Measurements from ENCODE around the gene SIRT5.
A peak's percentile ranks its signal among the peaks of the same experiment; 100 is the strongest.

The SIRT5 gene

DNA sequence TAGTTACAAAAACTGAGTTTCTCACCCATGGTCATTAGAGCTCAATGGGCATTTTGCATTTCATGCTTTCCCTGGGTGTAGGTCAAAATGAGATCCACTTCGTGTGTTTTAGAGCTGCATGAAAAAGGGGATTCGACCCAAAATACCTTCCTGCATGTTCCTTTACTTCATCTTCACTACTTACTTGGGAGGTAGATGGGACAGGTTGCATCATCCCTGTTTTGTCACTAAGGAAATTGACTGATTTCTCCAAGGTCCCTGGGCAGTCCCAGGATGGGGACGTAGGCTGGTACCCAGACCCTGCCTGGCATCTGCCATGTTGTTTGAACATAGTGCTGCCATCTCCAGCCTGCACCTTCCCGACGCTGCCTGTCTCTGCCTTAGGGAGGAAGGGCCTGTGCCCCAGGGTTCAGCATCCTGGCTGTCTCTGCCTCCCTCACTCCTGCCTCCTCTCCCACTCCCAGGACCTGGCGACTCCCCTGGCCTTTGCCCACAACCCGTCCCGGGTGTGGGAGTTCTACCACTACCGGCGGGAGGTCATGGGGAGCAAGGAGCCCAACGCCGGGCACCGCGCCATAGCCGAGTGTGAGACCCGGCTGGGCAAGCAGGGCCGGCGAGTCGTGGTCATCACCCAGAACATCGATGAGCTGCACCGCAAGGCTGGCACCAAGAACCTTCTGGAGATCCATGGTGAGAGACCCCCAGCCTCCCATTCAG lies 17.0 kb downstream of the SIRT5 start:
- no peak for DNase-seq

DNA sequence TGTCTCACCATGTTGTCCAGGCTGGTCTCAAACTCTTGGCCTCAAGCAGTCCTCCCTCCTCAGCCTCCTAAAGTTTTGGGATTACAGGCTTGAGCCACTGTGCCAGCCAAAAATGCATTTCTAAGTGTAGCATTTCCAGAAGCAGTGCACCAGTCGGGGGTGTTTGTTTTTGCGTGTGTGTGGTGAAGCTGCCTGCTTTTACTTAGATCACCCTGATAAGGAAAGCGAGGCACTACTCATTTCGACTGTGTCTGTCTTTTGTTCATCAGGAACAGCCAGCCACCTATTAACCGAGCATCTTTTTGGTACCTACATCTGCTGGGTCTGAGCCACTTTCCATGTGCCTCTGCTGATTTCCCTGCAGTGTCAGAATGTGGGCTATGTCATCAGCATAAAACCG lies 18.7 kb downstream of the SIRT5 start:
- DNase-seq = no peak

DNA sequence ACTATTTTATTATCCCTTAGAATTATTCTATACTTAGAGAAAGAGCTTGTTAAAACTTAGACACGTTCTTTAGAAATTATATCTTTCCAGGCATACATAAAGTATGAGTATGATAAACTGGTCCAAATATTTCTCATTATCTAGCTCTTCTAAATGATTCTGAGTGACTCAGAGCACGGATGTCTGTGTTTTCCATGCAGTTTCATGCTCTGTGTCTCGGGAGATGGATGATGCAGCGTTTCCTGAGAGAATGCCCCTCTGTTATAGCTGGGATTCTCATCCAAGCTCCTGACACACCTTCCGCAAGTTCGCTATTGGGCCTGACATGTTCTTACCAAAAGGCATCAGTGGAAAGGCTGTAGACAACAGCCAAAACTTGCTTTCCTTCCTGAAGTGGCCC lies 19.3 kb downstream of the SIRT5 start:
- no peak for DNase-seq

DNA sequence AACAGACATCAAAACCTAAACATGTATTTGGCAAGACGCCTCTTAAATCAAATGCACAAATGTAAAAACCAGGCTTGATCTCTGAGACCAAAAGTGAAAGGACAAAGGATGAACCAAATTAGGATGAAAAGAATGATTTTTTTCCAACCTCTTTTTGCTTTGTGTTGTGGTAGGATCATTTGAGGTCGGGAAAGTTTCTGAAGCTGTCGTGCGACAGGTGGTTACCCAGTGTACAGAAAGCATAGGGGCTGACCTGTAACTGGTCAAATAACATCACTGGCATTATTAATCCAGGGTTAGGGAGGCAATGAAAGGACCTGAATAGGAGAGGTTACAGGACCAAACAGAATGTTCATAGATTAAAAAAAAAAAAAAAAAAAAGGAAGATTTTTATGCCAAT lies 22.7 kb downstream of the SIRT5 start:
- DNase-seq = no peak

DNA sequence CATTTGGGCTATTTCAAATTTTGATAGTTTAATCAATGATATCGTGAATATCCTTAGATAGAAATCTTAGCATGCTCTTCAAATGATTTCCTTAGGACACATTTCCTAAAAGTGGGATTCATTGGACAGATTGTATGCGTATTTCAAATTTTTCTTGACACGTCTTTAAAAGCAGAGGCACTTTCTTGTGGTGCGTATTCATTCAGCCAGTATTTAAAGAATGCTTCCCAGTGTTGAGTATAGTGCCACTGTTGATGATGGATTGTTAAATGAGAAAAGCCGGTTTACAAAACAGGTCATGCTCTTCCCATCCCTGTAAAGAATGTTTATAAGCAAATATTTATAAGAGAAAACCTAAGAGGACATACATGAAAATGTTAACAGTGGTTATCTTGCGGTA lies 25.6 kb downstream of the SIRT5 start:
- no peak for DNase-seq

DNA sequence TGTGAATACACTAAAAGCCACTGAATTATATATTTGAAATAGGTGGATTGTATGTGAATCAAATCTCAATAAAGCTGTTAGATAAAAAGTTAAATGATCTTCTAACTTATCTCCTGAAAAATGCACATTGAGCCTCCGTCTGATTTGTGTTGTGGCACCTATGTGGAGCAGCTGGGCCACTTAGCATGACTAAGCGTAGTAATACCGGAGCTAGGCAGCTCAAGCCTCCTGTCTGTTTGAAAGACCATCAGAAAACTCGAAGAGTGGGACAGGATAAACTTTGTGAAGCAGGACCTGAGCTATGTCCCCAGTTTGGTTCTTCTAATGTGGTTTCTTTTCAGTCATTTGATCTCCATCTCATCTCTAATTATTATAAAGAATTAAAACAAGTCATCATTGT lies 29.7 kb downstream of the SIRT5 start:
- DNase-seq = no peak

DNA sequence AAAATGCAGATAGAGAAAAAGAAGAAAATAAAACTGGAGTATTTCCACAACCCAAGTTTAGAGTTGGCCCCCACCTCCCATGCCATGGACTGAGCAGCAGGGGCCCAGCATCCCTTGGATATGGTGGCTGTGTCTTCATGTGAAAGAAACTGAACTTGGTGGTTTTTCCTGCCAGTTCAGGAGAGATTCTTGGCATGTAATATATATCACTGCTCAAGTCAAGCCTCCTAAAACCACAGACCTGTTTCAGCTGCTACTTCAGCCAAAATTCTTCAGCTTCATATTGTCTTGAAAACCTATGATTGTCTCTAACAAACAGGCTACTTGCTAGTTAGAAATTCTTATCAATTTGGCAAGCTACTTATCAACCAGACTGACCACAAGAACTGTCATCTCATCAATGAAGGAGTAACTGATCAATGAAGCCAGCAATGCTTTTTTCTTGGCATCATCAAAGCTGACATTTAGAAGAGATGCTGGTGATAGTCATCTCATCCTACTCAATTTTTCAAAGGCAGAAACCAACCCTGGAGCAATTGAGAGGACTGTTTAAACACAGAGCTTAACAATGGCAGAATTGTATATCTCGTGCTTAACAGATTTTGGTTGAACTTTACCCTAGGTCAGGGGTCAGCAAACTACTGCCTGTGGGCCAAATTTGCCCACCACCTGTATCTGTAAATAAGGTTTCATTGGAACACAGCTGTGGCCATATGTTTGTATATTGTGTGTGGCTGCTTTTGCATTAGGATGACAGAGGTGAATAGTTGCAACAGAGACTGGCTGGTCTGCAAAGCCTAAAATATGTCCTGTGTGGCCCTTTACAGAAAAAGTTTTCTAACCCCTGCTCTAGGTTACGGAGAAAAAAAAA lies 30.4 kb downstream of the SIRT5 start:
- DNase-seq = no peak

DNA sequence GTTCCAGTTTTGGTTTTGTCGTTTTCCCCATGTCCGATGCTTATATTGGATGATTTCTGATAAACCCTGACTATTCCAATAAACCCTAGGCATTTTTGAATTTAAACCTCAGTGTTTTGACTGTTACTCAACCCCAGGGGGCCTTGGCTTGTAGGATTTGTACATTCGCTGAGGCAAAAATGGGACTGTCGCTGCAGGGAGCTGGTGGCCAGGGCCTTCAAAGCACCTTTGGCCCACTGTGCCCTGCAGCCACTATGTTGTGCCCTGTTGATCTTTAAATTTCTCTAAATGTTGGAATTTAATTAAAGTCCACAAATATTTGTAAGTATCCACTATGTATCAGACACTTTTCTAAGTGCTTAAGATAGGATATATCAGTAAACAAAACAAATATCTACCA lies 31.2 kb downstream of the SIRT5 start:
- DNase-seq = no peak

DNA sequence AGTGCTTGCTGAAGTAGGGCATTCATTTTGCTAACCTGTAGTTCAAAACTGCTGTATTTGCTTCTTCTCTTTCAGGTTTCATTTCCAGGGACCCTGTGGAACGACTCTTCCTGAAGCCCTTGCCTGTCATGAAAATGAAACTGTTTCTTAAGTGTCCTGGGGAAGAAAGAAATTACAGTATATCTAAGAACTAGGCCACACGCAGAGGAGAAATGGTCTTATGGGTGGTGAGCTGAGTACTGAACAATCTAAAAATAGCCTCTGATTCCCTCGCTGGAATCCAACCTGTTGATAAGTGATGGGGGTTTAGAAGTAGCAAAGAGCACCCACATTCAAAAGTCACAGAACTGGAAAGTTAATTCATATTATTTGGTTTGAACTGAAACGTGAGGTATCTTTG lies 37.3 kb downstream of the SIRT5 start:
- DNase-seq = no peak

DNA sequence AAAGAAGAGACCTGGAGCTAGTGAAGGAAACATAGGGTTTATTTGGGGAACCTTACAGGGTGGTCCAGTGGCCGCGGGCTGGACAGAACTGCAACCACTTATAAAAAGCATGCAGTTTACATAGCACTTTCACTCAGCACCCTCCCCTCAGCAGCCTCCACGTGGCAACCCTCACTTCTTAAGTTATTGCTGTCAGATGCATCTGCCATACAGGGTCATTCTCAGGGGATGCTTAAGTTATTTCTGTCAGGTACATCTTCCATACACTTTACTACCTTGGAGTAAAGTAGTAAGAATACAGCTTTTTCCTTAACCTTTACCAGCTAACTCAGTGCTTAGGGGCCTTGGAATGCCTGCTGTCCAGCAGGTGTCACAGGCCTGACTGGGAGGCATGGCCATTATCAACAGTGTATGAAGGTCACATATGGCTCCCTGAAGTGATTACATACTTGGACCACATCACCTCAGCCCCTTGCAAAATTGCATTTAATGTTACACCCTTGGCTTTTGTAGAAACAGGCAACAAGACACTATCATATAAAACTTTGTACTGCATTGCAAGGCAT lies 38.7 kb downstream of the SIRT5 start:
- no peak for DNase-seq

DNA sequence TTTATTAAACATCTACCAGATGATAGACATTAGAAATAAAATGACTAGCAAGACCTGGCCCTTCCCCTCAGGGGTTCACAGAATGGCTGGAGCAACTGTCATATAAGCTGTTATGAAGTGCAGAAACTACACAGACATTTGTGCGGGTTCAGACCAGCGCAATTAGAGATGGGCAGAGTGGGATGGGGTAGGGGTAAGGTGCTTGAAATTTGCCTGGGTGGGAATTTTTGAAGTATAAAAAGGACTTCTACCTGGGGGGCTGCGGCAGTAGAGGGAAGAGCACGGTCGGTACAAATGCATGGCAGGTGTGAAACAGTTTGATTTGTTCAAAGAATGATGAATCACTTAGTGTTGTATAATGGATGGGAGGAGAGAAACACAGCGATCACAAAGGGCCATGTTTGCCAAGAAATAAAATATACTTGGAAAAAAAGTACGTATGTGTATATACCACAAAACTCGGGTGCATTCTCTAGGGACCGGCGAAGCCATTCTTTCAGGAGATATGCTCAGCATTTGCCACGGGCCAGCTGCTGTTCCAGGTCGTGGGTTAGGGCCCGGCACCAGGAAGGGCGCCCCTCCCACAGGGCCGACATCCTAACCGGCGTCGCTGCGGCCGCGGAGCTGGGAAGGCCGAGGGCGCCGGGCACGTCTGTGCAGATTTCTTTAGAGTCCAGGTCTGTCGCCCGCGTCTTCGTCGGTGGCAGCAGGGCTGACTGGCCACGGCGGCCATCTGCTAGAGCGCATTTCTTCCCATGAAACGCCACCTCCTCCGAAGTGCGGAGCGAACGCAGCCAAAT lies 39.9 kb downstream of the SIRT5 start:
- no peak for DNase-seq

DNA sequence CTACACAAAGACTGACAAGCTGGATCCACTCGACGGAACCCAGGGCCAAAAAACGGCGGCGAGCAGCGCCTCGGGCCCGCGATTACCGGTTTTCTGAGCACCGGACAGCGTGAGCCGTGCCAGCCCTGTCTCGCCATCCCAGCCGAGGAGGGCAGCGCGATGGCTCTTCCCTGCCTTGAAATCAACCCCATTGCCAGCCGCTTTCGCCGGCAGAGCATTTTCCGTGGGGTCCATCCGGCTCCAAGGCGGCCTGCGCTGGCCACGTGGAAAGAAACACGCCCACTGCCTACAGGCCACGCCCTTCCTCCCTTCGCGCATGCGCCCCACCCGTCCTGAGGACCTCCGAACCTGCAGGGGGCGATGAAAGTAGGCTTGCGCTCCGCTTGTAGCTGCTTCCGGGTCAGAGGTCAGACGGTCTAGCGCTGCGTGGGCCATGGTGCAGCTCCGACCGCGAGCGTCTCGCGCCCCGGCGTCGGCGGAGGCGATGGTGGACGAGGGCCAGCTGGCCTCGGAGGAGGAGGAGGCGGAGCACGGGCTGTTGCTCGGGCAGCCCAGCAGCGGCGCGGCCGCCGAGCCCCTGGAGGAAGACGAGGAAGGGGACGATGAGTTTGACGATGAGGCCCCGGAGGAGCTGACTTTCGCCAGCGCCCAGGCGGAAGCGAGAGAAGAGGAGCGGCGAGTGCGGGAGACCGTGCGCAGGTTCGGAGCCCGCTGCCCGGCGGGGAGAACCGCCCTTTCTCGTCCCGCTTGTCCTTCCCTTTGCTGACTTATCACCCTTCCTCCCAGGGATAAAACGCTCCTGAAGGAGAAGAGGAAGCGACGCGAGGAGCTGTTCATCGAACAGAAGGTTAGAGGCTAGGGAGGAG lies 40.8 kb downstream of the SIRT5 start, which contains the start of gene NOL7:
Gene NOL7 (plus strand): TSS at position 410 of the 866 bp plus-strand sequence. CDS start 24 bp downstream, at position 434.
- peak; percentile 99 for DNase-seq

DNA sequence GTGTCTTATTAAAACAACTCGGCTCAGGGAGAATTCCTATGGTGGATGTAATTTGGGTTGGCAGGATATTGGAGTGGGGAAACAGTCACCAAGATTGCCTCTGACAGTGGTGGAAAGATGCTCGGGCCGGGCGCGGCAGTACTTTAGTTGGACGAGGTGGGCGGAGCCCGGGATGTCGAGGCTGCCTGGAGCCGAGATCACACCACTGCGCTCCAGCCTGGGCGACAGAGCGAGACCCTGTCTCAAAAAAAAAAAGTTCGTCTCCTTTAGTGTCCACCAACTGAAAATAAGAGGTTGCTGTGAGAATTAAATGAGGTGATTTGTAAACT lies 41.4 kb downstream of the SIRT5 start:
- peak; percentile 26 for DNase-seq

DNA sequence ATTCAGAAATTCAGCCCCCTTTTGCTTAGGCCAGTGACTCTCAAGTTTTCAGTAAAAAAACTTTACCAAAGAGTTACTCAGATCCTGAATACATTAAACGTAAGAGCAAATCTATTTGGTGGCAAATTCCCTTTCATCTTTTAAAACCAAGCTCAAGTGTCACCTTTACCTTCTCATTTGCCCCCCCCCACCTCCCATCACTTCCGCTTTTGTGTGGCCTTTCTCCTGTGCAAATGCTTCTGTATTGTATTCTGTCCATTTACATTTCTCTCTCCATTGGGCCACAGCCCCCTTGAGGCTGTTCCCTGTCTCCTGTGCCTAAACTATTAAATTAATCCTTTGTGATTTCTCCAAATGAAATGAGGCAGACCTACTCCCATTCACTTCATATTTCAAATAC lies 42.7 kb downstream of the SIRT5 start:
- no peak for DNase-seq

DNA sequence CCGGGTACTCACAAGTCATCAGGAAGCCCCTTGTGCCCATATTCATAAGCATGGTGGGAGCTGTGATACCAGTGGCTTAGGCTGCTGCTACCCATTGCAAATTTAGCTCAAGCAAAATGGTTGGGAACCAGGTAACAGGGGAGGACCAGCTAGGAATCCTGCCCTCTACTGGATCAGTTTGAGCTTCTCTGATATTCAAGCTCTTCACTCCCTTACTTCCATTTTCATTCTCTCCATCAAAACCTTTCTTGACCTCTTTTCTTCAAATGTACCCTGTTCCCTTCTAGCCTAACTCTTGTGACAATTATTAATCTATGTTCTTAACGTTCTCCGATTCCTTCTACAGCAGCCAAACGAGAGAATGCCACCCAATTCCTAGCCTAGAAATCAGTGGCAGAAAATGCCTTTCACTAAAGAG lies 50.5 kb downstream of the SIRT5 start:
- DNase-seq = no peak

DNA sequence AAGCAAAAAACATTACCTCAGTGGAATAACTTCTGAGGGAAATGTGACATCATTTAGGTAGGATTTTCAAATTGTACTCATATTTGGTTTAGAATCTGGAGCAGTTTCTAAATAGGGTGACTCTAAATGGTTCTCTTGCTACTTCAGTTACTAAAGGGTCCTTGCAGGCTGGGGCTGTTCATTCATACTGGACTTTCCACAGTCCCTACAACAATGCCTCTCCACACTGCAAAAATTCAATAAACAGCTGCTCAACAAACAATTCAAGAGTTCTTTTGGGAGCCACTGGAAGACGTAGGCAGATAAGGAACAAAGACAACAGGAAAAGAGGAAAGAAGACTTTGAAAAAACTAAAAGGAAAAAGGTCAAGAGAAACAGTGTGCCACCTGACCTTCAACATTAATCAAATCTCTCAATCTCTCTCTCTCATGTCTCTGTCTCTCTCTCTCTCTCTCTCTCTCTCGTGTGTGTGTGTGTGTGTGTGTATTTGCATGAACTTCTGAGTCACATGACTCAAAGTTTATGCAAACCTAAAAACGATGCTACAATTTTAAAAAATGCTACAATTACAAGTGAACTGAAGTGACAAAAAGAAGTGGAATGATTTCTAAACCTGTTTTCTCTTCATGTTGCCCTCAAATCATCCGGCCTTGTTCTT lies 55.2 kb downstream of the SIRT5 start:
- DNase-seq = no peak

DNA sequence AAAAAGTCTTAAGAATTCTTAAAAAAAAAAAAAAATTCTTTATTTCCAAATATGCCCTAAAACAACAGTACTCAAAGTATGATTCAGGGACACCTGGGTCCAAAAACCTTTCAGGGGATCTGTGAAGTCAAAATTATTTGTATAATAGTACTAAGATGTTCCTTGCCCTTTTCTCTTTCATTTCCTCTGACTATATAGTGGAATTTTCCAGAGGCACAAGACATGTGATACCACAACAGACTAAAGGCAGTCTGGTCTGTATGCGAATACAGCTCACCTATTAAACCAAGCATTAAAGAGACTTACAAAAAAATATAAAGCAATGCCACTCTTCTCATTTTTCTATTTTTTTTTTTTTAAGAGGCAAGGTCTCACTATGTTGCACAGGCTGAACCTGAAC lies 56.1 kb downstream of the SIRT5 start:
- DNase-seq = no peak

DNA sequence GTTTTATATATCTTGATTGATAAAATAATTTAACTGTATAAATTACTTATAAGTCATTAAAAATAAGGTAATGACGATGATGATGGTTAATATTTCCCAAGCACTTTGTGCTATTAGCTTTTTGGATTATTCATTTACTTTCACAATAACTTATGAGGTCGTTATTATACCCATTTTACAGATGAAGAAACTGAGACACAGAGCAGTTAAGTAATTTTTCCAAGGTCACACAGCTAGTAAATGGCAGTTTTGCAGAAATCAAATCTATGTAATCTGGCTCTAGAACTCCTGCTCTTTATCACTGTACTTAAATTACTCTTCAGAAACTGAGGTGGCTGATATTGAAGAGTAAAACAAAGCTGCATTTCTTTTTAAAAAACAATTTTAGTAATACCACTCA lies 58.9 kb downstream of the SIRT5 start:
- no peak for DNase-seq

DNA sequence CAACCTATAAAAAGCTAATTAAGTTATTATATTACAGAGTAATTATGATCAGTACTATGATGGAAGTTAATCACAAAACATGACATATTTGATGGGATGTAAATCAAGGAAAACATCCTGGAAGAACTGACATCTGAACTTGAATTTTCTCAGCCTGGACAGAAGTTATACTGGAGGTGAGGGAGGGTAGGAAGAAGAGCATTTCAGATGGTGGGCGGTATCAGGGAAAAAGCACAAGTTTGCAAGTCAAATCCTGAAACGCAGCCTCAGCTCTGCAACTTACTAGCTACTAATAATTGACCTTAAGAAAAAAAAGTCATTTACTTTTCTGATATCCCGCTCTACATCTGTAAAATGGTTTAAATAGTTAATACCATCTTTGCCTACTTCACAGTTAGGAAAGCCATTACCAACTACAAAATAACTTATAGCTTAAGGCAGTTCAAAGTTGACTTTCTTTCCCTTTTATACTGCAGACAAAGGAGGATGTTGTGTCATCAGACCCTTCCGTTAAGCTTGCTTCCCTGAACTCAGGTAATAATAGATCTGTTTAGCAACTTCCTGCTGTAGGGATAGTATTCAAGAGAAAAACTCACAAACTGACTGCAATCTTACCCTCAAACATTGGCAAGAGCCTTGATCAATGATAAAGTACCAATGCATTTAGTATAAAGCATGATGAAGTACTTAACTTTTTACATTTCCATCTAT lies 61.7 kb downstream of the SIRT5 start:
- DNase-seq = no peak

DNA sequence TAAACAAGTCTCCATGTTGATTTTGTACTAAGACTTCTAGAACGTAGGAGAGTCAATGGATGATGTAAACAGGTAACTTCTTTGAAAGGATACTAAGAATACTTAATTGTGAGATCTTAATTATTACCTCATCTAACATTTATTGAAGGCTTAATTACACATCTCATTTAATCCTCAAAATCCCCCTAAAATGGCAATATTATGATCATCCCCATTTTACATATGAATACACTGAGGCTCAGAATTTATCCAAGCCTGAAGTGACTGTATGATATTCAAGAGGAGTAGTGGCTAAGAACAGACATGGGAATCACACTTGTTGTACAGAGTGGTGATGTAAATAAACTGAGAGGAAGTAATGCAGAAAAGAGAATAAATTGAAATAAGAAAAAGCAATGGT lies 63.6 kb downstream of the SIRT5 start:
- no peak for DNase-seq

DNA sequence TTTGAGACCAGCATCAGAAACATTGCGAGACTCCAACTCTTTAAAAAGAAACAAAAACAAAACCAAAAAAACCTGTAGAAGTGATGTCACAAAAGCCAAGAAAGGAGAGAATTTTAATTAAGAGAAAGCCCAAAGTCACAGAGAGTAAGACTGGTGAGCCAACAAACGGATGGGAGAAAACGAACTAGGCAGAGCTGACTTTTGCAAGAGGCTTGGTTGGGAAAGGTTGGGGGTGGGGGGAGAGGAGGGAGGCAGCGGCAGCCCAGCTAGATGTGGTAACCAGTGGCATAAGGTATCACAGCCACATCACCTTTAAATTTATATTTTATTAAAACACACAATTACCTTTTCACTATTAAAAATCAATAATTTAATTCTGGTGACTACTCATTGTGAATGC lies 64.2 kb downstream of the SIRT5 start:
- no peak for DNase-seq

Measured in activated gamma-delta T cell treated with Interleukin-2 at 50 U/mL for 16 hours (primary cell).